GM23338 (cell line): ENCODE data around the gene LCTL. TPM values are rescaled to one million over a fixed set of nuclear protein-coding genes. Genes with fewer than 3 reads are reported as not detected.

Source experiments
- ATAC-seq: fragments of 200-7000 bp; cut with Tn5 transposase; 3 replicates; pipeline ENCODE4 v1.9.1; 2020
- DNase-seq: peaks from one replicate; pipeline ENCODE4 v3.0.0-alpha.2; 2015; ENCODE audit warnings: low spot score
- H2AFZ ChIP-seq: fragments of 200-600 bp; sonication (generic); 2 replicates; pipeline ENCODE4 v1.8.0; 2016; ENCODE audit warnings: antibody characterized with exemption, mild to moderate bottlenecking, moderate library complexity
- H3F3A ChIP-seq: fragments of 200-600 bp; sonication (generic); replicated peaks from 2 replicates; pipeline ENCODE4 v1.8.0; 2017; ENCODE audit warnings: antibody characterized with exemption, mixed run types, low read depth
- H3K27ac ChIP-seq: fragments of 200-600 bp; sonication (generic); 2 replicates; pipeline ENCODE4 v1.6.1; 2016; ENCODE audit warnings: low read depth
- H3K27me3 ChIP-seq: fragments of 200-600 bp; sonication (generic); 2 replicates; pipeline ENCODE4 v1.8.0; 2016; ENCODE audit warnings: mild to moderate bottlenecking, mixed run types, moderate library complexity; ENCODE audit not compliant: insufficient read depth
- H3K36me3 ChIP-seq: fragments of 200-600 bp; sonication (generic); 2 replicates; pipeline ENCODE4 v1.8.0; 2016; ENCODE audit warnings: mild to moderate bottlenecking; ENCODE audit not compliant: insufficient read depth
- H3K4me1 ChIP-seq: fragments of 200-600 bp; sonication (generic); 2 replicates; pipeline ENCODE4 v1.8.0; 2016; ENCODE audit warnings: mild to moderate bottlenecking, moderate library complexity; ENCODE audit not compliant: insufficient read depth
- H3K4me2 ChIP-seq: fragments of 200-600 bp; sonication (generic); 2 replicates; pipeline ENCODE4 v1.7.1; 2017; ENCODE audit warnings: mixed run types
- H3K4me3 ChIP-seq: fragments of 200-600 bp; sonication (generic); 2 replicates; pipeline ENCODE4 v1.6.1; 2016; ENCODE audit warnings: mixed run types
- H3K79me2 ChIP-seq: fragments of 200-600 bp; sonication (generic); replicated peaks from 2 replicates; pipeline ENCODE4 v1.8.0; 2017; ENCODE audit warnings: mild to moderate bottlenecking; ENCODE audit not compliant: insufficient read depth
- H3K9me2 ChIP-seq: fragments of 200-600 bp; sonication (generic); 2 replicates; pipeline ENCODE4 v1.8.0; 2017; ENCODE audit not compliant: insufficient read depth
- H4K20me1 ChIP-seq: fragments of 200-600 bp; sonication (generic); replicated peaks from 2 replicates; pipeline ENCODE4 v1.8.0; 2017; ENCODE audit warnings: mild to moderate bottlenecking; ENCODE audit not compliant: insufficient read depth
- H3K27ac Mint-ChIP-seq: 2 replicates; pipeline ENCODE4 v1.8.0; 2020; ENCODE audit warnings: inconsistent platforms, mild to moderate bottlenecking, moderate library complexity, mixed read lengths
- H3K27me3 Mint-ChIP-seq: 3 replicates; pipeline ENCODE4 v1.8.0; 2022; ENCODE audit warnings: low read depth, mild to moderate bottlenecking, moderate library complexity, mixed read lengths, inconsistent platforms; ENCODE audit not compliant: insufficient read depth, poor library complexity
- H3K36me3 Mint-ChIP-seq: 3 replicates; pipeline ENCODE4 v1.8.0; 2021; ENCODE audit warnings: low read depth, mild to moderate bottlenecking, inconsistent platforms, moderate library complexity, mixed read lengths
- H3K4me1 Mint-ChIP-seq: 3 replicates; pipeline ENCODE4 v1.8.0; 2020; ENCODE audit warnings: mild to moderate bottlenecking, inconsistent platforms, mixed read lengths
- H3K4me3 Mint-ChIP-seq: 3 replicates; pipeline ENCODE4 v1.8.0; 2021; ENCODE audit warnings: moderate library complexity, mild to moderate bottlenecking, inconsistent platforms, mixed read lengths
- H3K9me3 Mint-ChIP-seq: 3 replicates; pipeline ENCODE4 v1.8.0; 2020; ENCODE audit warnings: moderate library complexity, mild to moderate bottlenecking, inconsistent platforms, mixed read lengths
- EZH2 ChIP-seq: fragments of 200-600 bp; sonication (generic); IDR thresholded peaks from one replicate; pipeline ENCODE4 v1.8.0; 2017; ENCODE audit warnings: antibody characterized with exemption, mild to moderate bottlenecking, low read depth; ENCODE audit not compliant: unreplicated experiment
- EZH2phosphoT487 ChIP-seq: fragments of 200-600 bp; sonication (generic); IDR thresholded peaks from one replicate; pipeline ENCODE4 v1.8.1; 2018; ENCODE audit warnings: antibody characterized with exemption; ENCODE audit not compliant: unreplicated experiment
- JUNB ChIP-seq: IDR thresholded peaks from one replicate; pipeline ENCODE4 v1.6.1; 2016; ENCODE audit warnings: antibody characterized with exemption; ENCODE audit not compliant: unreplicated experiment
- NANOG ChIP-seq: IDR thresholded peaks from 2 replicates; pipeline ENCODE4 v1.6.1; 2016; ENCODE audit warnings: antibody characterized with exemption, borderline replicate concordance
- POLR2AphosphoS5 ChIP-seq: IDR thresholded peaks from 2 replicates; pipeline ENCODE4 v1.6.1; 2016; ENCODE audit warnings: antibody characterized with exemption, low read depth
- REST ChIP-seq: IDR thresholded peaks from one replicate; pipeline ENCODE4 v1.6.1; 2018; ENCODE audit warnings: antibody characterized with exemption; ENCODE audit not compliant: unreplicated experiment
- ZNF114 ChIP-seq: fragments of 250-450 bp; sonication (Bioruptor Pico); IDR thresholded peaks from 2 replicates; pipeline ENCODE4 v1.5.0; 2020; ENCODE audit warnings: mild to moderate bottlenecking, moderate library complexity
- ZNF462 ChIP-seq: fragments of 250-450 bp; sonication (Bioruptor Pico); IDR thresholded peaks from 2 replicates; pipeline ENCODE4 v1.5.0; 2020; ENCODE audit warnings: mild to moderate bottlenecking, moderate library complexity
- polyA plus RNA-seq: library from polyadenylated mRNA; unstranded; fragments of >200 nt; fragmentation: Nextera tagmentation; extraction: Ambion mirVana; gene quantifications from 2 replicates; pipeline ENCODE4 v1.2.1, GENCODE V29; 2016
- total RNA-seq: library from RNA; depleted of rRNA; stranded (reverse); fragments of >200 nt; shearing (Covaris generic); gene quantifications from 2 replicates; pipeline ENCODE4 v1.2.3, GENCODE V29; 2014

LCTL gene
- total and polyA plus RNA-seq, 2 experiments from 2014 or later = 2.3 to 5.6 TPM

- no peak for TF ChIP-seq NANOG
- TF ChIP-seq ZNF114 (CRISPR knock-in tag) = no peak
- TF ChIP-seq POLR2AphosphoS5 = no peak
- no peak for TF ChIP-seq EZH2
- TF ChIP-seq REST = no peak
- no peak for TF ChIP-seq EZH2phosphoT487
These were observed 35.7 kb upstream of the LCTL start (continued) for GRCh38 chr15:66601521-66601920.

GRCh38 chr15:66600240-66600627, 34.4 kb upstream of the LCTL start:
- H3F3A ChIP-seq = no peaks in the 10 kb centered on the region
- no peak overlapping the region for H3K4me2 ChIP-seq
- H2AFZ ChIP-seq = no peak overlapping the region
- no peaks in the 10 kb centered on the region for H3K36me3 Mint-ChIP-seq
- no peaks in the 10 kb centered on the region for H3K9me2 ChIP-seq
- H3K79me2 ChIP-seq = no peaks in the 10 kb centered on the region
- no peak overlapping the region for H3K4me3 ChIP-seq
- DNase-seq (no peak), ATAC-seq (no peak)
- no peak overlapping the region for H3K27ac ChIP-seq
- no peak for TF ChIP-seq ZNF462
- no peak for TF ChIP-seq JUNB
- TF ChIP-seq EZH2phosphoT487 = no peak
- no peak for TF ChIP-seq POLR2AphosphoS5
- no peak for TF ChIP-seq REST
- H4K20me1 ChIP-seq = no peaks in the 10 kb centered on the region
- H3K4me3 Mint-ChIP-seq = no peak overlapping the region
- H3K27me3 Mint-ChIP-seq = peaks cover 15% of the 10 kb centered on the region
- H3K4me1 ChIP-seq = no peaks in the 10 kb centered on the region
- H3K4me1 Mint-ChIP-seq = peaks cover 4% of the 10 kb centered on the region
- H3K36me3 ChIP-seq = no peaks in the 10 kb centered on the region
- H3K9me3 Mint-ChIP-seq = no peaks in the 10 kb centered on the region
- H3K27me3 ChIP-seq = no peaks in the 10 kb centered on the region
- H3K27ac Mint-ChIP-seq = no peak overlapping the region
